HCT116 (cell line): ENCODE measurements around the gene ZNF618. TPM values are rescaled to one million over a fixed set of nuclear protein-coding genes. Genes with fewer than 3 reads are reported as not detected.

Experiments used
- ATAC-seq: fragments of 200-7000 bp; cut with Tn5 transposase; 2 replicates; pipeline ENCODE4 v1.9.1; 2020; ENCODE audit warnings: mild to moderate bottlenecking, moderate library complexity
- BruUV-seq: library from RNA; stranded (reverse); fragments of 400-500 nt; replicated peaks from 2 replicates; lab custom pipeline; 2021; lab: Mats Ljungman, UMichigan
- CTCF ChIA-PET: fragments of 300-600 bp; sonication (Branson Sonifier 250); formaldehyde crosslinking; loops from one replicate; lab custom pipeline; 2021; ENCODE audit warnings: antibody characterized with exemption; lab: Charles Lee
- POLR2A ChIA-PET: fragments of 300-600, 350-600 bp; sonication (Branson Sonifier 250); formaldehyde crosslinking; loops from one replicate; lab custom pipeline; 2021; ENCODE audit warnings: antibody characterized with exemption; lab: Charles Lee
- RAD21 ChIA-PET, 2 experiments: fragments of 300-600 bp; sonication (Branson Sonifier 250); formaldehyde crosslinking; loops; one replicate each; lab custom pipeline; 2023; ENCODE audit warnings: low total read pairs in 2 of 2; ENCODE audit not compliant: uncharacterized antibody in 2 of 2, unreplicated experiment in 2 of 2, low non-redundant PET in 1 of 2; lab: Charles Lee
- DNase-seq: peaks from one replicate; pipeline ENCODE4 v3.0.0-alpha.2; 2010; ENCODE audit warnings: low read depth, low spot score
- H2AFZ ChIP-seq: fragments of 200-600 bp; shearing (Covaris generic), sonication (generic); 2 replicates; pipeline ENCODE4 v1.6.1; 2017; ENCODE audit warnings: low read depth, mixed run types, mixed read lengths, antibody characterized with exemption, low read length; ENCODE audit not compliant: poor library complexity, severe bottlenecking
- H3K27ac ChIP-seq: 2 replicates; pipeline ENCODE4 v1.5.1; 2012; ENCODE audit warnings: low read depth, low read length
- H3K27me3 ChIP-seq: fragments of 200-600 bp; sonication (generic); 2 replicates; pipeline ENCODE4 v1.6.1; 2016; ENCODE audit warnings: mixed run types, low read length, mixed read lengths; ENCODE audit not compliant: insufficient read depth
- H3K36me3 ChIP-seq, 2 experiments: fragments of 200-500 bp in 1 of 2; fragments of 200-600 bp in 1 of 2; sonication (Bioruptor generic) in 1 of 2; sonication (generic) in 1 of 2; 2 replicates each; pipeline versions ENCODE4 v1.5.1 to v1.6.1; 2014 to 2016; ENCODE audit warnings: low read length in 2 of 2, inconsistent platforms in 1 of 2, mixed read lengths in 1 of 2, mixed run types in 1 of 2; ENCODE audit not compliant: insufficient read depth in 2 of 2, control insufficient read depth in 1 of 2
- H3K4me1 ChIP-seq, 2 experiments: fragments of 200-600 bp in 1 of 2; sonication (generic) in 1 of 2; 2 replicates each; pipeline versions ENCODE4 v1.5.1 to v1.6.1; 2012 to 2017; ENCODE audit warnings: low read length in 2 of 2, inconsistent platforms in 1 of 2, mild to moderate bottlenecking in 1 of 2, mixed read lengths in 1 of 2, mixed run types in 1 of 2, moderate library complexity in 1 of 2; ENCODE audit not compliant: insufficient read depth in 2 of 2, control insufficient read depth in 1 of 2
- H3K4me2 ChIP-seq: fragments of 200-600 bp; sonication (generic); 2 replicates; pipeline ENCODE4 v1.6.1; 2017; ENCODE audit warnings: mixed run types, low read length, mixed read lengths
- H3K4me3 ChIP-seq, 2 experiments: fragments of 200-600 bp in 1 of 2; sonication (generic) in 1 of 2; replicated peaks in 1 of 2; 2 replicates each; pipeline ENCODE4 v1.5.1; 2011 to 2016; ENCODE audit warnings: low read length in 2 of 2, control low read depth in 1 of 2, low read depth in 1 of 2, mild to moderate bottlenecking in 1 of 2, mixed read lengths in 1 of 2, mixed run types in 1 of 2
- H3K79me2 ChIP-seq: fragments of 200-600 bp; sonication (generic); 2 replicates; pipeline ENCODE4 v1.6.1; 2017; ENCODE audit warnings: mild to moderate bottlenecking, mixed run types, low read length, moderate library complexity, mixed read lengths; ENCODE audit not compliant: insufficient read depth
- H3K9ac ChIP-seq: fragments of 200-600 bp; sonication (generic); 2 replicates; pipeline ENCODE4 v1.6.1; 2016; ENCODE audit warnings: low read length, mixed read lengths
- H3K9me2 ChIP-seq: fragments of 200-600 bp; sonication (generic), shearing (Covaris generic); 2 replicates; pipeline ENCODE4 v1.6.1; 2017; ENCODE audit warnings: mixed run types, mild to moderate bottlenecking, moderate library complexity; ENCODE audit not compliant: insufficient read depth
- H3K9me3 ChIP-seq, 2 experiments: fragments of 200-500 bp in 1 of 2; fragments of 200-600 bp in 1 of 2; sonication (Bioruptor generic) in 1 of 2; sonication (generic) in 1 of 2; 2 replicates each; pipeline ENCODE4 v1.6.1; 2014 to 2017; ENCODE audit warnings: low read length in 2 of 2, mixed read lengths in 2 of 2, inconsistent platforms in 1 of 2, low read depth in 1 of 2, mild to moderate bottlenecking in 1 of 2, mixed run types in 1 of 2, moderate library complexity in 1 of 2; ENCODE audit not compliant: control insufficient read depth in 1 of 2, insufficient read depth in 1 of 2
- H4K20me1 ChIP-seq: fragments of 200-600 bp; sonication (generic), shearing (Covaris generic); 2 replicates; pipeline ENCODE4 v1.6.1; 2017; ENCODE audit warnings: mixed run types, mild to moderate bottlenecking, moderate library complexity; ENCODE audit not compliant: insufficient read depth
- ATF3 ChIP-seq: IDR thresholded peaks from 2 replicates; pipeline ENCODE4 v1.6.1; 2012
- CEBPB ChIP-seq: IDR thresholded peaks from 2 replicates; pipeline ENCODE4 v1.6.1; 2012; ENCODE audit warnings: low read depth
- ELF1 ChIP-seq: IDR thresholded peaks from 2 replicates; pipeline ENCODE4 v1.6.1; 2012; ENCODE audit warnings: low read depth, borderline replicate concordance
- EZH2 ChIP-seq: fragments of 200-600 bp; sonication (generic); IDR thresholded peaks from 2 replicates; pipeline ENCODE4 v1.6.1; 2017; ENCODE audit warnings: antibody characterized with exemption, mixed run types
- EZH2phosphoT487 ChIP-seq: fragments of 200-600 bp; IDR thresholded peaks from 2 replicates; pipeline ENCODE4 v1.6.1; 2018; ENCODE audit warnings: antibody characterized with exemption, borderline replicate concordance
- FOSL1 ChIP-seq: IDR thresholded peaks from 2 replicates; pipeline ENCODE4 v1.6.1; 2012; ENCODE audit warnings: low read depth
- MAX ChIP-seq: IDR thresholded peaks from 2 replicates; pipeline ENCODE4 v1.6.1; 2012
- POLR2A ChIP-seq: IDR thresholded peaks from 2 replicates; pipeline ENCODE4 v1.7.0; 2011; ENCODE audit warnings: borderline replicate concordance; ENCODE audit not compliant: insufficient read depth, insufficient read length; ENCODE audit errors: extremely low read depth
- RAD21 ChIP-seq: IDR thresholded peaks from 2 replicates; pipeline ENCODE4 v1.6.1; 2012; ENCODE audit warnings: low read depth, mild to moderate bottlenecking
- SRF ChIP-seq: IDR thresholded peaks from 2 replicates; pipeline ENCODE4 v1.6.1; 2012; ENCODE audit warnings: low read depth
- TCF7L2 ChIP-seq: IDR thresholded peaks from 2 replicates; pipeline ENCODE4 v1.7.0; 2011; ENCODE audit warnings: borderline replicate concordance, inconsistent platforms; ENCODE audit not compliant: insufficient read depth, insufficient read length; ENCODE audit errors: extremely low read depth
- ZNF274 ChIP-seq: fragments of 200-500 bp; sonication (Bioruptor generic); IDR thresholded peaks from 2 replicates; pipeline ENCODE4 v1.6.1; 2014; ENCODE audit warnings: mild to moderate bottlenecking, low read depth, low read length, inconsistent platforms
- intact Hi-C: fragments of 100-400 bp; cut with micrococcal nuclease; formaldehyde crosslinking; loops from 2 replicates; pipeline ENCODE4 v1.10.0; 2022
- total RNA-seq: library from RNA; stranded (reverse); gene quantifications from one replicate; pipeline ENCODE4 v1.2.1, GENCODE V29; 2021; ENCODE audit not compliant: unreplicated experiment

The ZNF618 gene
- total RNA-seq, 1 experiment from 2014 or later: 13.5 TPM

GRCh38 chr9:114086607-114087006 is 210.5 kb downstream of the ZNF618 start (continued):
- no peak for TF ChIP-seq ATF3

GRCh38 chr9:114087721-114088120 is 211.6 kb downstream of the ZNF618 start:
- POLR2A ChIA-PET: no interaction called here
- no peak overlapping the region for H3K4me2 ChIP-seq
- H3K27me3 ChIP-seq: no peaks in the 10 kb centered on the region
- no peaks in the 10 kb centered on the region for H3K9me2 ChIP-seq
- H4K20me1 ChIP-seq: no peaks in the 10 kb centered on the region
- ATAC-seq (no peak), DNase-seq (no peak)
- no TSS peak for BruUV-seq
- no peak overlapping the region for H3K4me3 ChIP-seq
- H3K27ac ChIP-seq: no peak overlapping the region
- no peaks in the 10 kb centered on the region for H3K4me1 ChIP-seq
- H3K9ac ChIP-seq: no peak overlapping the region
- intact Hi-C loops: no loop called here
- TF ChIP-seq EZH2phosphoT487 (no peak), POLR2A (no peak), MAX (no peak), TCF7L2 (no peak), FOSL1 (no peak), CEBPB (no peak), ELF1 (no peak), SRF (no peak), ZNF274 (no peak), RAD21 (no peak), ATF3 (no peak), EZH2 (no peak)
- RAD21 ChIA-PET: no interaction called here
- H3K36me3 ChIP-seq: no peaks in the 10 kb centered on the region
- H2AFZ ChIP-seq: no peak overlapping the region
- H3K79me2 ChIP-seq: no peaks in the 10 kb centered on the region
- no peaks in the 10 kb centered on the region for H3K9me3 ChIP-seq
- CTCF ChIA-PET: interaction anchor here (1.4 kb wide), 1 partner anchor 203 kb away, joined by 5 read pairs; no protein-coding TSS in a partner anchor
